Neural cell (in vitro differentiated cells): ENCODE data around the gene PLD4.

Source experiments
- CTCF ChIP-seq: fragments of 450-650 bp; IDR thresholded peaks from 2 replicates; pipeline ENCODE4 v1.5.1; 2014; ENCODE audit warnings: antibody characterized with exemption, mild to moderate bottlenecking, moderate library complexity; ENCODE audit not compliant: poor library complexity, severe bottlenecking
- MXI1 ChIP-seq: fragments of 450-650 bp; conservative IDR thresholded peaks from 2 replicates; pipeline ENCODE4 v1.6.1; 2014; ENCODE audit warnings: antibody characterized with exemption, mild to moderate bottlenecking; ENCODE audit not compliant: poor library complexity, severe bottlenecking
- POLR2AphosphoS5 ChIP-seq: IDR thresholded peaks from 2 replicates; pipeline ENCODE4 v1.6.1; 2012
- SMC3 ChIP-seq: fragments of 450-650 bp; conservative IDR thresholded peaks from 2 replicates; pipeline ENCODE4 v1.6.1; 2014; ENCODE audit warnings: antibody characterized with exemption, mild to moderate bottlenecking, moderate library complexity; ENCODE audit not compliant: poor library complexity

DNA sequence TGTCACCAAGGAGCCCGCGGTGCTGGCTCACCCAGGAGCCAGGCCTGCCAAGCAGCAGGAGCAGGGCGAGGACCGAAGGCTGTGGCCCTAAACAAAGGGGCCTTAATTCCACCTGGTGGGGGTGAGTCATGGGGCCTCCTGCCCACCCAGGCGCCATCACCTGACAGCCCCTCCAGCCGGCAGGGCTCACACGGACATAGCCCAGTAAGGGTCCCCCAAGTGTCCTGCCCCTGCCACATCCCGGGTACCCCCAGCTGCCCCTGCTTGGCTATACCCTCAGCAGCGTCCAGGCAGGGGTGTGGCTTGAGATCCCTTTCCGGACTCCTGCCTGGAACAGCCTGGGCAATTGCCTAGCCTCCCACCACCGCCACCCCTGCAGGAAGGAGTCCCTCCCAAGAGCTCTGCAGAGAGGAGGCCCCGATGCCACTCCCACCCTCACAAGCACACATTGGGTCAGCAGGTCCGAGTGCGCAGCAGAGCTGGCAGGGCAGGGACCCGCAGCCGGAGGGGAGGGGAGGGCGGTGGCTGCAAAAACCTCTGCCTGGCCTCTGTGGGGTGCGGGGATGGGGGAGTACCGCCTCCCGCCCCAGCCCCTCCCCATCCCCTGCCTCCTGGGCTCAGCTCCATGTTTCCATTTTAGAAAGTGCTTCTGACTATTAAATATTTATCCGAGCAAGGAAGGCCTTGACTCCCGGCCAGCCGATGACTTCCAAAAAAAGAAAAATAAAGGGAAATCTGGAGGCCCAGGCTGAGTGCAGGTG lies 48.9 kb downstream of the PLD4 start:
- TF ChIP-seq CTCF (no peak), SMC3 (no peak), POLR2AphosphoS5 (no peak), MXI1 (no peak)
